HUDEP-2 (cell line): ENCODE measurements around the gene SLC17A3.

Experiments
- DNase-seq, 76 experiments: peaks; one replicate each; lab custom pipeline; 2025; ENCODE audit not compliant: unreplicated experiment in 76 of 76; lab: John Stamatoyannopoulos, UW

The SLC17A3 gene

DNA sequence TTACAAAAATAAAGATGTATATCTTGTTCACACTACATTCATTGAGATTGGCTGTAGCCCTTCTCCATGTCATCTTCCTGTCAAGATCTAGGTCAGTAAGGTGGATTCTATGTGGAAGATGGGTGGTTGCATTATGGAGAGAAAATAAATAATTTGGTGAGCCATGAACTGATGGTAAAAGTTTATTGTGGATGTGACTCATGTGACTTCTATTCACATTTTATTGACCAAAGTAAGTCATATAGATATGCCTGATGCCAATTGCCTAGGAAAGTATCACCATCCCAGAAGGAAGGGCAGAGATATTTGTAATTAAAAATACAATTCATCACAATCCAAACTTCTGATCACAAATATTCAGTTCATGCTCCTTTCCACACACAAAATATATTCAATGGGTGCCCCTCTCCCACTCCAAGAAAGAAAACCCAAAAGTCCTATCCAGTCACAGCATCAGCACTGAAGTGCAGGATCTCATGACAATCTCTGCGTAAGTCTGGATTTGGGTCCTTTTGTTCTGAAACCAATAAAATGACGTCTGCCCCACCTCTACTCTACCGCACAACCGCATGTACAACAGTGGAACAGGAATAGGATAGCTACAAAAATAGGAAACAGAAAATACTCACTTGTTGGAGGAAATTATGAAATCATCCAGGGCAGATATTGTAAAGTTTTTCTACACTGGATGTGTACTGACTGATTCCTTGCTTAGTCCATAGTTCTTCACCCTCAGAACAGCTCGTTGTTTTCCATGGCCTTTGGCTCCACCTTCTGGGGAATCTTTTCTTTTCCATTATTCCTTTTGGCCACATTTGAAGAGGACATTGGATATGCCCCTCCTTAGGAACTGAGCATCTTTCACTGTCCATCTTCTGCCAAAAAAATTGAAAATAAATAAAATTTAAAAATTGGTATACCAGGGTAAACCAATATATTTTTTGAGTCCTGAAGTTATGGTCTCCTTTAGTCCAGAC, 16.1 kb upstream of the SLC17A3 start:
- peak in 6 of 76 experiments; percentile 8 to 28 (median 14) for DNase-seq

GRCh38 chr6:25888626-25889025, 14.6 kb upstream of the SLC17A3 start:
- DNase-seq: no peak

- no peak for DNase-seq
Measured at GRCh38 chr6:25886066-25886465, 12.0 kb upstream of the SLC17A3 start.

GRCh38 chr6:25883991-25884390, 9.9 kb upstream of the SLC17A3 start:
- DNase-seq: no peak

- no peak for DNase-seq
Measured at GRCh38 chr6:25883536-25883935, 9.5 kb upstream of the SLC17A3 start.

- DNase-seq: no peak
Measured at GRCh38 chr6:25882051-25882496, 8.0 kb upstream of the SLC17A3 start.

- no peak for DNase-seq
Measured at GRCh38 chr6:25880601-25881000, 6.6 kb upstream of the SLC17A3 start.

- DNase-seq: no peak
Measured at GRCh38 chr6:25878721-25879322, 4.8 kb upstream of the SLC17A3 start.

DNA sequence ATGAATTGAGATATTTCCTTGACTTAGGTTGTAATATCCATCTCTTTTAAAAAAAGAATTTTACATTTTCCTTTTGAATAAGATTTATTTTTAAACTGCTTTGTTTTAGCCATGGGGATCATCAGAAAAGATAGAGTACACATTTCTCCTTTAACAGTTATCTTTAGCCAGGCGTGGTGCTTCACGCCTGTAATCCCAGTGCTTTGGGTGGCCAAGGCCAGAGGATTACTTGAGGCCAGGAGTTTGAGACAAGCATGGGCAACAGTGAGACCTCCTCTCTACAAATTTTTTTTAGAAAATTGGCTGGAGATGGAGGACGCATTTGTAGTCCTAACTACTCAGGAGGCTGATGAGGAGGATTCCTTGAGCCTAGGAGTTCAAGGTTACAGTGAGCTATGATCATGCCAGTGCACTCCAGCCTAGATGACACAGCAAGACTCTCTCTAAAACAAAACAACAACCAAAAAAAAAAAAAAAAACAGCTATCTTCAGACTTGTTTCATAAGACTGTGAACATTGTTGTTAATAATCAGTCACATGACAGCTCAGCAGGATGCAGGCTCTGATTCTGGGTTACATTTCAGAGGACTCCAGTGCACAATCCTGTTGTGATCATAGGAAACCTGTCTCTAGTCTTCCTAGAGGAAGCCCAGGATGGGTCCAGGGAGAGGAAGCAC, 2.0 kb upstream of the SLC17A3 start:
- no peak for DNase-seq

DNA sequence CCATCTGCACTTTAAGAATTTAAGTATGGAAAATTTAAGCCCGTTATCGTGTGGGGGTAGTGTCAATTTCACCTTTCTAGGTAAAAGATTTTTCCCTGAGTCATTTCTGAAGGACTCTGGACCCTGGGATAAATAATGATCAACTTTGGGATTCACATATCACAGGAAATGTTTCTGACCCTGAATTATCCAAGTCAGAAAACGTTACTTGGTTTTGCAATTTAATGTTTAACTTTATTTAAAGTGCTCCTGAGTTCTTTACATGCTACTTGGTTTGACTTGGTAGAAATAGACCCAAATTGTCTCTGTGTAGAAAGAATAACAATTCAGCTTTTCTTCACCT, 1.5 kb upstream of the SLC17A3 start:
- no peak for DNase-seq

DNA sequence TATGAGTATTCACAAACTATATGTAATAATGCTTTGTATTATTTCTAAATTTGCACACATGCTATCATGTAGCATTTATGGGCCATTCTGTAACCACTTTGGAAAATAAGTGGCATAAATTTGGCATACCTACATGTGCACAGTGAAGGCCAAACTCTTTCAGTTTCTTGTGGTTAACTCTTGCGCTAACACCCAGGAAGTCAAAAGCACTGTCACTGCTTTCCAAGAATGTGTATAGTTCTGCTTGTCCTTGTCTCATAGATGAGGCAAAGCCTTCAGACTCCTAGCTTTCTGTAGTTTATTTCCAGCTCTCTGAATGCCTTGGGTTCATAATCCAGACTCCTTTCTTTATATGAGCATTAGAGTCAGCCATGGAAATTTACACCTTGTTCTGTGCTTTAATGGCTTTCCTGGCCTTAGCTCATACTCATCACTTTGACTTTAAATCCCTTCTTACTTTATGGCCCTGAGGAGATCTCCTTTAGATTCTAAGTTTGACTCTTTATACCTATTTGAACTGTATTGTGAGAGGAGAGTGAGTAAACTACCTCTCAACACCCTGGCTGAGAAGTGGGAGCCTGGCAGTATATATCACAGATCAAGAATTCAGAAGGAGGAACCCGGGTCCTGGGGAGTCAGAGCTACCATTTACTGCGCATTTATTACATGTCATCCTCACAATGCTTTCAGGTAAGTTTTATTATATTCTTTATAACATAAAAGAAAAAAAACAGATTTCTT, 949 bp upstream of the SLC17A3 start:
- DNase-seq: no peak

- DNase-seq: no peak
Measured at GRCh38 chr6:25872814-25873213, 1.2 kb downstream of the SLC17A3 start.

- DNase-seq: no peak
Measured at GRCh38 chr6:25869840-25870239, 4.2 kb downstream of the SLC17A3 start.

DNA sequence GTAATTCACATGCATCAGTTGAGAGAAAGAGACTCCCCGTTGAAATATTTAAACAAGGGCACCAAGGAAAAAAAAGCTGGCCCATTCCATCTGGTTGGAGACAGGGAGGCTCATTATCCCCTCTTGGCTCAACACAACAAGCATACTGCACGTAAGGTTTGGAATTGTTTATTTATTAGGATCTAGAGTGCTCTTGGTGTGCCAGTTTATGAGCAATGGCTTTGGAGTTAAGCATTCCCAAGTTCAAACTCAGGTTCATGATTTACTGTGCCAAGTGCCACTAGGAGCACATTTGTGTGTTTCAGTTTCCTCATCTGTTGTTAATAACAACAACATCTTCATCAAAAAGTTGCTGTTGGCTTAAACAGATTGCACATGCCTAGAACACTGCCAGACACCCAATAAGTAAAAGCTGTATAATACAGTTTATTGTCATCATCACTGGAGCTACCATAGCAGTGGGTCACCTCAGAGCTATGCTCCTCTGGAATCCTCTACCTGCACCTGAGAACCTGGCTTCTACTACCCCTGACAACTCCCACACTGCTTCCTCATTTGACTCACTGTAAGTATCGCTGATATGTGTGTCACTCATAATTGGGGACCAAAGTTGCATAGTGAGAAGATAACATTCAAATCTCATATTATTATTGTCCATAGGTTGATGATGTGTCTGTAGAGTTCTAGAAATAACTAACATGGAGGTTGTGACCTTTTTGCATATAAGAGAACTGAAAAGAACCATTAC, 5.4 kb downstream of the SLC17A3 start:
- DNase-seq: no peak

- peak in 10 of 76 experiments; percentile 9 to 33 (median 15) for DNase-seq
Measured at GRCh38 chr6:25866011-25866410, 8.0 kb downstream of the SLC17A3 start.

DNA sequence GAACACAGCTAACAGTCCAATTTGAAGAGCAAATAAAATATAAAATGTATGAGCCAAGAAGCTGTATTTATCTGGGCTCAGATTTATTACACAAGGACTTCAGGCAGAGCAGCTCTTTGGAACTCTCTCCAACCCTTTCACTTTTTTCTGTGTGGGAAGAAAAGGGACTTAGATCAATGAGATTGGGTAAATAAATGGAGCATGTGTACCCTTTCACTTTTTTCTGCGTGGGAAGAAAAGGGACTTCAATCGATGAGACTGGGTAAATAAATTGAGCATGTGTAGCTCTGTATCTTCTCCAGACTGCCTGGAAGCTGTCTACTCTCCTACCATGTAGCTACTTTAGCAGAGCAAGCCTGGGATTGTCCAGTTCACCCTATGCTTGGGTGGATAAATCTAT, 10.7 kb downstream of the SLC17A3 start:
- no peak for DNase-seq

- no peak for DNase-seq
Measured at GRCh38 chr6:25862199-25862598, 11.8 kb downstream of the SLC17A3 start.

- DNase-seq: no peak
Measured at GRCh38 chr6:25852756-25853155, 21.3 kb downstream of the SLC17A3 start.

DNA sequence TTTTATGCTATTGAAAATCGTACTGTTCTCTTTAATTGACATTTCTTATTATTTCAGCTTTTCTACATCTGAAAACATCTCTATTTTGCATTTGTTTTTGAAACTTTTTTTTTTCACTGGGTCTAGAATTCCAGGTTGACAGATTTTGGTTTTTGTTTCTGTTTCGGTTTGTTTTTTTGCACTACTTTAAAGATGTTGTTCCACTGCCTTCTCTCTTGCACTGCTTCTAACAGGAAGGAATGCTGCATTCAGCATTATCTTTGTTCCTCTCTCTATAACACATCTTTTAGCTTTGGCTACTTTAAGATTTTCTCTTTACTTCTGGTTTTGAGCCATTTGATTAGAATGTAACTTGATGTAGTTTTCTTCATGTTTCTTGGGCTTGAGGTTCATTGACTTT, 22.1 kb downstream of the SLC17A3 start:
- no peak for DNase-seq

DNA sequence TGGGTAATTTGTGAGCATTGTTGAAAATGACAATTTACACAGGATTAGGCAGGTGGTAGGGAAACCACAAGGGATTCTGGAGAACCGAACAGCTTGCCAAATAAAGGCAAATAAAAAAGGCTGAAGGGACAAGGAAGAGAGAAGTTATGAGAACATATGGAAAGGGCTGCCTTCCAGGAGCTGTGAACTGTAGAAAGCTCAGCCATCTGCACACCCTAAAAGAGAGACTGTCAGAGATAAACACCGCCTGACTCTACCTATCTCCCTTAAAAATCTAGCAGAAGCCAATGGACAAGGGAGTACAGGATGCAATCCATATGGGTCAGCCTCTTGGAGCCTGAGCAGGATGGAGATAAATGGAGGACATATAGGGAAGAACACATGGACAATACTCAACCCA, 29.5 kb downstream of the SLC17A3 start:
- DNase-seq: no peak
